CD8-positive, alpha-beta memory T cell (primary cell): ENCODE measurements around the gene SASH3. TPM values are rescaled to one million over a fixed set of nuclear protein-coding genes. Genes with fewer than 3 reads are reported as not detected.

Source experiments
- CTCF ChIA-PET: fragments of 350-600 bp; sonication (Branson Sonifier 250); formaldehyde crosslinking; loops from one replicate; lab custom pipeline; 2021; ENCODE audit warnings: antibody characterized with exemption; lab: Charles Lee
- POLR2A ChIA-PET: fragments of 350-600 bp; sonication (Branson Sonifier 250); formaldehyde crosslinking; loops from one replicate; lab custom pipeline; 2021; ENCODE audit warnings: antibody characterized with exemption; lab: Charles Lee
- DNase-seq, 5 donors: peaks; one replicate each; pipeline versions ENCODE4 v3.0.0 to v3.0.0-alpha.2; 2020 to 2022; ENCODE audit warnings: mixed read lengths in 1 of 5
- H3K27ac ChIP-seq: one replicate; pipeline ENCODE4 v1.7.0; 2013; ENCODE audit warnings: low read depth, mild to moderate bottlenecking, low read length, moderate library complexity
- H3K27me3 ChIP-seq: 2 replicates; pipeline ENCODE4 v1.7.0; 2013; ENCODE audit warnings: low read length, mild to moderate bottlenecking; ENCODE audit not compliant: insufficient read depth, poor library complexity, severe bottlenecking
- H3K36me3 ChIP-seq: 2 replicates; pipeline ENCODE4 v1.7.0; 2013; ENCODE audit warnings: mild to moderate bottlenecking, low read length, moderate library complexity; ENCODE audit not compliant: insufficient read depth
- H3K4me1 ChIP-seq: 2 replicates; pipeline ENCODE4 v1.7.0; 2013; ENCODE audit warnings: mild to moderate bottlenecking, low read length, moderate library complexity; ENCODE audit not compliant: insufficient read depth
- H3K4me3 ChIP-seq: 2 replicates; pipeline ENCODE4 v1.7.0; 2013; ENCODE audit warnings: mild to moderate bottlenecking, low read length
- H3K9me3 ChIP-seq: 2 replicates; pipeline ENCODE4 v1.7.0; 2013; ENCODE audit warnings: mild to moderate bottlenecking, low read length
- H3K27ac Mint-ChIP-seq, 8 donors: one replicate each; pipeline ENCODE4 v1.8.0; 2020 to 2021; ENCODE audit warnings: mixed read lengths in 8 of 8, mild to moderate bottlenecking in 6 of 8, inconsistent platforms in 3 of 8, moderate library complexity in 3 of 8
- H3K27me3 Mint-ChIP-seq, 2 donors: one replicate each; pipeline ENCODE4 v1.8.0; 2020 to 2021; ENCODE audit warnings: mixed read lengths in 2 of 2, mild to moderate bottlenecking in 1 of 2, moderate library complexity in 1 of 2
- H3K36me3 Mint-ChIP-seq, 3 donors: one replicate each; pipeline ENCODE4 v1.8.0; 2020 to 2021; ENCODE audit warnings: mixed read lengths in 3 of 3, inconsistent platforms in 1 of 3, mild to moderate bottlenecking in 1 of 3
- H3K4me1 Mint-ChIP-seq, 3 donors: one replicate each; pipeline ENCODE4 v1.8.0; 2020 to 2021; ENCODE audit warnings: mixed read lengths in 3 of 3, inconsistent platforms in 1 of 3, mild to moderate bottlenecking in 1 of 3
- H3K4me3 Mint-ChIP-seq, 7 donors: one replicate each; pipeline ENCODE4 v1.8.0; 2020 to 2021; ENCODE audit warnings: mixed read lengths in 7 of 7, mild to moderate bottlenecking in 6 of 7, moderate library complexity in 4 of 7, inconsistent platforms in 2 of 7
- H3K9me3 Mint-ChIP-seq, 5 donors: one replicate each; pipeline ENCODE4 v1.8.0; 2020 to 2022; ENCODE audit warnings: mixed read lengths in 5 of 5, mild to moderate bottlenecking in 3 of 5, moderate library complexity in 2 of 5, inconsistent platforms in 1 of 5
- polyA plus RNA-seq: library from polyadenylated mRNA; unstranded; fragments of 300-500 nt; fragmentation: Illumina TruSeq; gene quantifications from one replicate; pipeline ENCODE4 v1.2.3, GENCODE V29; 2021
- total RNA-seq, 2 experiments: library from RNA; stranded (reverse); gene quantifications; one replicate each; pipeline ENCODE4 v1.2.3, GENCODE V29; 2021

SASH3 gene
- total and polyA plus RNA-seq, 3 experiments from 2014 or later = 140 to 296 (median 147) TPM

DNA sequence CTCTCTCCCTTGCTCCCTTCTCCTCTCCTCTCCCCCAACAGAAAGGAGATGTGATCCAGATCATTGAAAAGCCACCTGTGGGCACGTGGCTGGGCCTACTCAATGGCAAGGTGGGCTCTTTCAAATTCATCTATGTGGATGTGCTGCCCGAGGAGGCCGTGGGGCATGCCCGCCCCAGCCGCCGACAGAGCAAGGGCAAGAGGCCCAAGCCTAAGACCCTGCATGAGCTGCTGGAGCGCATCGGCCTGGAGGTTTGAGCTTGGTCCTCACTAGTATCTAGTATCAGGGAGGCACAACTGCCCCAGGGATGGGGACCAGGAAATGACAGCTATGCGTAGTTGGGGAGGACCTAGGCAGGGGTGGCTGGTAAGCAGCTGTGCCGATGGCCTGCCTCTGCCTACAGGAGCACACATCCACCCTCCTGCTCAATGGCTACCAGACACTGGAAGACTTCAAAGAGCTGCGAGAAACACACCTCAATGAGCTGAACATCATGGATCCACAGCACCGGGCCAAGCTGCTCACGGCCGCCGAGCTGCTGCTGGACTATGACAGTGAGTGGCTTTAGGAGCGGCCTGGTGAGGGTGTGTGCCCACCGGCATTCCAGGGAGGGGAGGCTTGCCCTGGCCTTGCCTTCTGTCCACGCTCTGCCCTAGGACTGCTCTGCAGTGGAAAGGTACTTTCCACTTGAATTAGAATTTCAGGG lies 13.0 kb downstream of the SASH3 start:
- Mint-ChIP-seq H3K27me3 (peaks cover 0 to 3% of the 10 kb centered on the region in 2 donors), H3K9me3 (no peaks in the 10 kb centered on the region), H3K4me3 (no peak overlapping the region), H3K36me3 (peaks cover 3 to 82% (median 4%) of the 10 kb centered on the region in 3 donors), H3K4me1 (peaks cover 11 to 18% (median 12%) of the 10 kb centered on the region in 3 donors), H3K27ac (peak overlapping the region in 4 of 8 donors; percentile 22 to 88 (median 58))
- Histone ChIP-seq H3K4me3 (no peak overlapping the region), H3K27ac (no peak overlapping the region), H3K4me1 (peaks cover 2% of the 10 kb centered on the region), H3K36me3 (peaks cover 39% of the 10 kb centered on the region), H3K9me3 (no peaks in the 10 kb centered on the region), H3K27me3 (no peaks in the 10 kb centered on the region)
- CTCF ChIA-PET = interaction anchor here (0.9 to 1.9 kb wide), 4 partner anchors 16 to 155 kb away, joined by 3 to 5 read pairs (median 4); no protein-coding TSS in a partner anchor
- no peak for DNase-seq
- POLR2A ChIA-PET = interaction anchor here (1.0 to 1.6 kb wide), 3 partner anchors 12 to 33 kb away, joined by 3 to 5 read pairs (median 4); no protein-coding TSS in a partner anchor

DNA sequence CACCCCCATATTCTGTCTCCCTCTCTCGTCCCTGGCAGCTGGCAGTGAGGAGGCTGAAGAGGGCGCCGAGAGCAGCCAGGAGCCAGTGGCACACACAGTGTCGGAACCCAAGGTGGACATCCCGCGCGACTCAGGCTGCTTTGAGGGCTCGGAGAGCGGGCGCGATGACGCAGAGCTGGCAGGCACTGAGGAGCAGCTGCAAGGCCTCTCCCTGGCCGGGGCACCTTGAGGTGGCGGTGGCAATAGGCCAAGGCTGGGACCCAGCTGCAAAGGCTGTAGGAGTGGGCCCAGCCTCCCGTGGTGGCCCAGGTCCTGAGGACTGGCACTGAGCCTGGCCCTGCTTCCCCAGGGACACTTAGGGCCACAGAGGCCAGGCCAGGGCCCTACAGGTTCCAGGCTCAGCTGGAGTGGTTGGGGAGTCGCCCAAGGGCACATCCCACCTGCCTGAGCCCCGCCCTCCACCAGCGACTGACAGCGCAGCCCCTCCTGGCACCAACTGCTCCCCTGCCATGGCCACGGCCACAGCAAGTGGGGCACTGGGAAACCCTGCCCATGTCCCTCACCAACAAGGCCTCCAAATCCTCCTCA lies 13.9 kb downstream of the SASH3 start:
- Mint-ChIP-seq H3K4me1 (peaks cover 9 to 22% (median 14%) of the 10 kb centered on the region in 3 donors), H3K27ac (peak overlapping the region in 2 of 8 donors; percentile 64 to 82), H3K4me3 (no peak overlapping the region), H3K9me3 (no peaks in the 10 kb centered on the region), H3K36me3 (peaks cover 3 to 82% (median 4%) of the 10 kb centered on the region in 3 donors), H3K27me3 (peaks cover 0 to 3% of the 10 kb centered on the region in 2 donors)
- no peak overlapping the region for H3K27ac ChIP-seq
- ChIA-PET CTCF (interaction anchor here (0.9 to 1.9 kb wide), 5 partner anchors 17 to 156 kb away, joined by 3 to 5 read pairs (median 4); no protein-coding TSS in a partner anchor), POLR2A (interaction anchor here (1.0 kb wide), 1 partner anchor 12 kb away, joined by 3 read pairs; no protein-coding TSS in a partner anchor)
- no peak overlapping the region for H3K4me3 ChIP-seq
- DNase-seq = no peak
- no peaks in the 10 kb centered on the region for H3K4me1 ChIP-seq
- peaks cover 34% of the 10 kb centered on the region for H3K36me3 ChIP-seq
- no peaks in the 10 kb centered on the region for H3K9me3 ChIP-seq
- H3K27me3 ChIP-seq = no peaks in the 10 kb centered on the region

DNA sequence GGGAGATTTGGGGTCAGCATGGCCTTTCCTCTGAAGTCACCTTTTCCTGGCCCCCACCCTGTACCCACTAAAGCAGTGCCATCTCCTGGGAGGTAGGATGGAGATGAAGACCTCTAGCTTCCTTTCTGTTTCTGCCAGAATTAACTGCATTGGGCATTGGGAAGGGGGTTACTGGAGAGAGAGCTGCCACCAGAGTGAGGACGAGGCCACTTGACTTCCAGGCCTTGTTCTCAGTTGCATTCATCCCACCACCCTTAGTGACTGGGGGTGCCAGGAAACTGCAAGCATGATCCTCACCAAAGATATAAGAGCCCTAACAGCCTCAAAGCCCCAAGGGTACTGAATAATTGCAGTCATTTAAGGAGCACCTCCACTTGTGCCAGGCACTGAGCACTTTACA lies 15.8 kb downstream of the SASH3 start:
- Mint-ChIP-seq H3K36me3 (peaks cover 0 to 74% (median 6%) of the 10 kb centered on the region in 3 donors), H3K4me1 (peaks cover 15 to 35% (median 18%) of the 10 kb centered on the region in 3 donors), H3K9me3 (no peaks in the 10 kb centered on the region), H3K4me3 (no peak overlapping the region), H3K27me3 (peaks cover 0 to 1% of the 10 kb centered on the region in 2 donors), H3K27ac (peak overlapping the region in 4 of 8 donors; percentile 2 to 45 (median 22))
- H3K36me3 ChIP-seq = peaks cover 28% of the 10 kb centered on the region
- no peak overlapping the region for H3K27ac ChIP-seq
- no peaks in the 10 kb centered on the region for H3K27me3 ChIP-seq
- H3K9me3 ChIP-seq = no peaks in the 10 kb centered on the region
- DNase-seq = no peak
- CTCF ChIA-PET = interaction anchor here (0.9 to 2.0 kb wide), 2 partner anchors 8 to 14 kb away, joined by 4 to 5 read pairs; no protein-coding TSS in a partner anchor
- POLR2A ChIA-PET = interaction anchor here (0.8 kb wide), 1 partner anchor 16 kb away, joined by 3 read pairs; the partner anchor contains the start of gene SASH3
- no peaks in the 10 kb centered on the region for H3K4me1 ChIP-seq
- no peak overlapping the region for H3K4me3 ChIP-seq

DNA sequence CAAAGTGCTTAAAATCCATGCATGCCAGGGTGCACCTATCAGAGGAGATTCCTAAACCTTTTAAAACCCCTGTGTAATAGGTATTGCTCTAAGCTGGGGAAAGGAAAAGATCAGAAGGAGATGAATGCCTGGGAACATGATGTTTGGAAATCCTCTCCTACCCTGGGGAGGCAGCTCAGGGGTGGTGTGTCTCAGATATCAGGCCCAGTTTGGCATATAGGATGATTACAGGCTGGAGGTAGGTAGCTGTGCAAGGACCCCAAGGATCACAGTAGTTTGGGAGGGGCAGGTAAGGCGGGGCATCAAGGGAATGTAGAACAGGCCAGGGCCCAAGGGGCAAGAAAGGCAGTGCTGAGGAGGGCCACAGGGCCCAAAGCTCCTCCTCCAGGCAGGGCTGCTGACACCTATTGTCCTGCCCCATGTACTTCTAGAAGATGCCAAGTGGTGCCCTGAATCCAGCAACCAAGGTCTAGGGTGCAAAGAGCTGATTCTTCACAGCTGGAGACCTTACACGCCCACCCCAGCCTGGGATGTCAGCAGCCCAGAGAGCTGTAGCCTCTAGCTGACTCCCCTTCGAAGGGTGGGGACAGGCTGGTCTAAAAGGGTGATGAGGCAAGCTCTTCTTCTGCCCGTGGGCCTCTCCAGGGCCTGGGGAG lies 17.6 kb downstream of the SASH3 start:
- Histone ChIP-seq H3K27me3 (no peaks in the 10 kb centered on the region), H3K4me1 (no peaks in the 10 kb centered on the region), H3K4me3 (no peak overlapping the region), H3K9me3 (no peaks in the 10 kb centered on the region), H3K36me3 (peaks cover 15% of the 10 kb centered on the region), H3K27ac (no peak overlapping the region)
- Mint-ChIP-seq H3K27ac (peak overlapping the region in 5 of 8 donors; percentile 29 to 40 (median 38)), H3K4me3 (no peak overlapping the region), H3K27me3 (peaks cover 0 to 1% of the 10 kb centered on the region in 2 donors), H3K4me1 (peaks cover 15 to 35% (median 16%) of the 10 kb centered on the region in 3 donors), H3K9me3 (no peaks in the 10 kb centered on the region), H3K36me3 (peaks cover 0 to 57% (median 4%) of the 10 kb centered on the region in 3 donors)
- no peak for DNase-seq
- ChIA-PET CTCF (interaction anchor here (0.9 to 1.1 kb wide), 3 partner anchors 15 to 71 kb away, joined by 3 to 4 read pairs (median 4); no protein-coding TSS in a partner anchor), POLR2A (interaction anchor here (0.7 kb wide), 1 partner anchor 41 kb away, joined by 4 read pairs; no protein-coding TSS in a partner anchor)

DNA sequence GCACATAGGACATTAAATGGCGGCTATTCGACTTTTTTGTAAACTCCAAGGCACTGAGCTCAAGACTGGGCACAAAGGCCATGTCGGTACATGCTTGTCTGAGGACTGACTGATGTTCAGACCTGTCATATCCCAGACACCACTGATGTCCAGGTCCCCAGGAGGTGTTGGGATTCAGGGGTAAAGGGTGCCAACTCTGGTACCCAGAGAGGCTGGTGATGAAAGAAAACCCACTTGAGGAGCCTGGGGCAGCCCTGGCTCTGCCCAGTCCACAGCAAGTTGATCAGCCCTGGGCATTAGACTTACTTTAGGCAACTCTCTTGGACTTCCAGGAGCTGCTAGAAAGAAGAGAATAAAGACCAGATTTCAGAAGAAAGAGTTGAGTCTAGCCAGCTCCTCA lies 18.7 kb downstream of the SASH3 start:
- CTCF ChIA-PET = interaction anchor here (1.1 kb wide), 2 partner anchors 16 to 25 kb away, joined by 3 read pairs; no protein-coding TSS in a partner anchor
- Mint-ChIP-seq H3K4me1 (peaks cover 15 to 35% (median 16%) of the 10 kb centered on the region in 3 donors), H3K9me3 (no peaks in the 10 kb centered on the region), H3K4me3 (no peak overlapping the region), H3K27me3 (peaks cover 0 to 3% of the 10 kb centered on the region in 2 donors), H3K27ac (peak overlapping the region in 7 of 8 donors; percentile 35 to 85 (median 74)), H3K36me3 (peaks cover 0 to 47% (median 4%) of the 10 kb centered on the region in 3 donors)
- H3K27me3 ChIP-seq = no peaks in the 10 kb centered on the region
- no peak overlapping the region for H3K4me3 ChIP-seq
- no peak for DNase-seq
- H3K9me3 ChIP-seq = no peaks in the 10 kb centered on the region
- no peaks in the 10 kb centered on the region for H3K4me1 ChIP-seq
- no peak overlapping the region for H3K27ac ChIP-seq
- POLR2A ChIA-PET = interaction anchor here (0.7 to 1.4 kb wide), 4 partner anchors 15 to 39 kb away, joined by 3 to 5 read pairs (median 4); no protein-coding TSS in a partner anchor
- peaks cover 4% of the 10 kb centered on the region for H3K36me3 ChIP-seq

DNA sequence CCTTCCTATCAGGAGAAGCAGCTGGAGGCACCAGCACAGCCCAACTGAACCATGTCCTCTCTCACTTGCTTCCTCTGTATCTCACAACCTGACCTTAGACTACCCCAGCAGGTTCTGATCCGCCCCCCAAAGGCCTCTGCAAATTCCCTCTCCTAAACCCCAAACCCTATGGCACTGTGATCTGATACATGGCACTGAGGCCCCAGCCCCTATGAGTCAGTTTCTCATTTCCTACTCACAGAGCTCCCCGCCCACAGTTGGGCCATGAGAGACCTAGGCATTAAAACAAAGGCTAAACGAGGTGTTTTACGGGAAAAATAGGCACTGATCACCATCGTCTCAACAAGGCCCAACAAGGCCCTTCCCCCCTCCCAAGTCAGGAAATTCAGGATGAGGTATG lies 19.1 kb downstream of the SASH3 start:
- Histone ChIP-seq H3K9me3 (no peaks in the 10 kb centered on the region), H3K27me3 (no peaks in the 10 kb centered on the region), H3K4me3 (no peak overlapping the region), H3K36me3 (peaks cover 4% of the 10 kb centered on the region), H3K4me1 (no peaks in the 10 kb centered on the region), H3K27ac (no peak overlapping the region)
- DNase-seq = no peak
- ChIA-PET CTCF (interaction anchor here (1.1 kb wide), 2 partner anchors 17 to 25 kb away, joined by 3 read pairs; no protein-coding TSS in a partner anchor), POLR2A (interaction anchor here (0.7 to 1.4 kb wide), 4 partner anchors 16 to 39 kb away, joined by 3 to 5 read pairs (median 4); no protein-coding TSS in a partner anchor)
- Mint-ChIP-seq H3K4me1 (peaks cover 16 to 35% (median 19%) of the 10 kb centered on the region in 3 donors), H3K4me3 (no peak overlapping the region), H3K27me3 (peaks cover 0 to 3% of the 10 kb centered on the region in 2 donors), H3K9me3 (no peaks in the 10 kb centered on the region), H3K27ac (peak overlapping the region; percentile 27 to 86 (median 74)), H3K36me3 (peaks cover 0 to 45% (median 4%) of the 10 kb centered on the region in 3 donors)

- H3K4me1 Mint-ChIP-seq = peaks cover 12 to 32% (median 13%) of the 10 kb centered on the region in 3 donors
- CTCF ChIA-PET = no interaction called here
- H3K36me3 Mint-ChIP-seq = peaks cover 0 to 35% (median 1%) of the 10 kb centered on the region in 3 donors
- peak overlapping the region in 2 of 8 donors; percentile 79 to 80 for H3K27ac Mint-ChIP-seq
- Histone ChIP-seq H3K4me3 (no peak overlapping the region), H3K27me3 (no peaks in the 10 kb centered on the region), H3K9me3 (no peaks in the 10 kb centered on the region), H3K36me3 (no peaks in the 10 kb centered on the region), H3K27ac (no peak overlapping the region), H3K4me1 (no peaks in the 10 kb centered on the region)
- POLR2A ChIA-PET = interaction anchor here (0.6 kb wide), 1 partner anchor 121 kb away, joined by 3 read pairs; no protein-coding TSS in a partner anchor
- no peak for DNase-seq
- no peak overlapping the region for H3K4me3 Mint-ChIP-seq
- peaks cover 0 to 3% of the 10 kb centered on the region in 2 donors for H3K27me3 Mint-ChIP-seq
- H3K9me3 Mint-ChIP-seq = no peaks in the 10 kb centered on the region
Observed at GRCh38 chrX:129800186-129800585, 20.4 kb downstream of the SASH3 start.
